Tibial artery (tissue), 4 donors: ENCODE results near the gene KRT76.

Source experiments
- DNase-seq, 2 donors: peaks; one replicate each; pipeline ENCODE4 v3.0.0-alpha.2; 2019
- H3K27ac ChIP-seq, 2 donors: fragments of 200-600 bp; sonication (generic) in 1 of 2; 1 replicate in 1 of 2; 2 replicates in 1 of 2; pipeline ENCODE4 v1.5.1; 2018 to 2019; ENCODE audit warnings: mild to moderate bottlenecking in 1 of 2
- H3K27me3 ChIP-seq, 2 donors: fragments of 200-600 bp; sonication (generic) in 1 of 2; one replicate each; pipeline versions ENCODE4 v1.5.1 to v1.6.0; 2016 to 2019
- H3K36me3 ChIP-seq, 3 donors: fragments of 200-600 bp; sonication (generic) in 2 of 3; one replicate each; pipeline ENCODE4 v1.5.1; 2016 to 2019; ENCODE audit warnings: mild to moderate bottlenecking in 2 of 3
- H3K4me1 ChIP-seq, 4 donors: fragments of 200-600 bp; sonication (generic) in 2 of 4; 1 replicate in 3 of 4; 2 replicates in 1 of 4; pipeline ENCODE4 v1.5.1; 2016 to 2019
- H3K4me3 ChIP-seq, 2 donors: fragments of 200-600 bp; sonication (generic) in 1 of 2; 1 replicate in 1 of 2; 2 replicates in 1 of 2; pipeline ENCODE4 v1.5.1; 2018 to 2019; ENCODE audit warnings: mild to moderate bottlenecking in 2 of 2
- H3K9me3 ChIP-seq, 3 donors: fragments of 200-600 bp; sonication (generic) in 1 of 3; one replicate each; pipeline ENCODE4 v1.5.1; 2016 to 2019
- CTCF ChIP-seq, 2 experiments: fragments of 200-600 bp in 1 of 2; fragments of 450-650 bp in 1 of 2; IDR thresholded peaks; one replicate each; pipeline ENCODE4 v1.5.1; 2017 to 2019; ENCODE audit warnings: antibody characterized with exemption in 2 of 2, mild to moderate bottlenecking in 1 of 2, moderate library complexity in 1 of 2
- intact Hi-C: fragments of 100-400 bp; cut with DNase I; formaldehyde crosslinking; loops from one replicate; pipeline ENCODE4 v1.15.0; 2023; ENCODE audit warnings: low total_unique reads

The KRT76 gene

GRCh38 chr12:52756281-52756960 lies 20.7 kb downstream of the KRT76 start:
- no peaks in the 10 kb centered on the region for H3K36me3 ChIP-seq
- intact Hi-C loops, result no loop called here
- H3K4me3 ChIP-seq, result no peak overlapping the region
- no peak overlapping the region for H3K27ac ChIP-seq
- H3K27me3 ChIP-seq, result peaks cover 0 to 26% of the 10 kb centered on the region in 2 donors
- H3K4me1 ChIP-seq, result no peaks in the 10 kb centered on the region
- H3K9me3 ChIP-seq, result peaks cover 2 to 17% (median 15%) of the 10 kb centered on the region in 3 donors
- DNase-seq, result no peak
- TF ChIP-seq CTCF (IDR thresholded peaks at IDR 0.05), result no peak

DNA sequence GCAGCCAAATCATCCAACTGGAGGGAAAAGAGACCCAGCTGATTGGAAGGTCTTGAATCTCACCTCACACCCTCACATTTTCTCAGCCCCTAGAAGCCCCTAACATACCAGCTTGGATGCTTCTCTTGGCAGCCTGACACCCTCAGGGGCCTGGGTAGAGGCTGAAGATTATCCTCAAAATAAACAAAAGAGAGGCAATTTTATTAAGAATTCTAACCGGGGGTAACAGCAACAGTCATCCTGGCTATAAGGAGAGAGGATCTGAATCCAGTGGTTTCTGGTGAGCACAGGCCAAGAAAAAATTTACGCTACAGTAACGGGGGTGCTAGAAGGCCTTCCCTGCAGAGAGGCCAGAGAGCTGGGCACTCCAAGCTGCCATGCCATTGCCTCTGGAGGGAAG lies 21.6 kb downstream of the KRT76 start:
- H3K4me1 ChIP-seq, result no peaks in the 10 kb centered on the region
- no peaks in the 10 kb centered on the region for H3K36me3 ChIP-seq
- TF ChIP-seq CTCF (IDR thresholded peaks at IDR 0.05), result no peak
- H3K27ac ChIP-seq, result no peak overlapping the region
- intact Hi-C loops, result no loop called here
- no peak overlapping the region for H3K4me3 ChIP-seq
- H3K27me3 ChIP-seq, result peaks cover 0 to 26% of the 10 kb centered on the region in 2 donors
- no peak for DNase-seq
- peaks cover 2 to 10% (median 8%) of the 10 kb centered on the region in 3 donors for H3K9me3 ChIP-seq

GRCh38 chr12:52754135-52754534 lies 23.0 kb downstream of the KRT76 start:
- Histone ChIP-seq H3K4me1 (no peaks in the 10 kb centered on the region), H3K4me3 (no peak overlapping the region), H3K27ac (no peak overlapping the region), H3K9me3 (no peaks in the 10 kb centered on the region), H3K27me3 (peaks cover 0 to 26% of the 10 kb centered on the region in 2 donors), H3K36me3 (no peaks in the 10 kb centered on the region)
- TF ChIP-seq CTCF (IDR thresholded peaks at IDR 0.05), result no peak
- DNase-seq, result no peak
- intact Hi-C loops, result no loop called here

GRCh38 chr12:52753283-52753682 lies 23.9 kb downstream of the KRT76 start:
- Histone ChIP-seq H3K27ac (no peak overlapping the region), H3K9me3 (no peaks in the 10 kb centered on the region), H3K27me3 (peaks cover 0 to 24% of the 10 kb centered on the region in 2 donors), H3K4me3 (no peak overlapping the region), H3K4me1 (no peaks in the 10 kb centered on the region), H3K36me3 (no peaks in the 10 kb centered on the region)
- intact Hi-C loops, result no loop called here
- no peak for DNase-seq
- no peak for TF ChIP-seq CTCF (IDR thresholded peaks at IDR 0.05)

DNA sequence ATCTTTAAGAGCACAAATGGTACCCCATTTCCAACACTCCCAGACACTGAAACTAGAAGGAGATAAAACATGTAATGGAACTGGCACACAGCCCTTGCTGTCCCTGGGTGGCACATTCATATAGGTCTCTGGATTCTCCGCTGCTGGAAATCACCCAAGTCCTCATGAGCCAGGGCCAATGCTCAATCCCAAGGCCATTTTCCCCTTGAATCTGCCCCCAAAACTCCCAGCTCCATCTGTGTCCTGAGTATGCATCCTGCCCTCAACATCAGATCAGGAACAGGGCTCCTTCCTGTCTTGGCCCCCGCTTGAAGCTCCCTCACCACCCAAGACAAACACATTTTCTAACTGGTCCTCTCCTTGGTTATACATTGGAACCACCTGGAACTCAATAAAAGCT lies 24.6 kb downstream of the KRT76 start:
- DNase-seq, result no peak
- no peak for TF ChIP-seq CTCF (IDR thresholded peaks at IDR 0.05)
- Histone ChIP-seq H3K9me3 (no peaks in the 10 kb centered on the region), H3K36me3 (no peaks in the 10 kb centered on the region), H3K27ac (no peak overlapping the region), H3K4me1 (no peaks in the 10 kb centered on the region), H3K4me3 (no peak overlapping the region), H3K27me3 (peaks cover 0 to 23% of the 10 kb centered on the region in 2 donors)
- intact Hi-C loops, result no loop called here
